Muscle of arm (tissue), 14 donors: ENCODE results near the gene BMP8B. TPM values are rescaled to one million over a fixed set of nuclear protein-coding genes. Genes with fewer than 3 reads are reported as not detected.
"Not testable (repeated sequence)": the region's sequence is repeated elsewhere in the genome, so short reads cannot be mapped to it uniquely, and the experiment has no call there.

Experiments
- DNase-seq: peaks from one replicate; pipeline ENCODE4 v3.0.0-alpha.2; 2013
- long read RNA-seq, 11 donors: transcript quantifications; one replicate each; lab custom pipeline, GENCODE V29; 2026
- polyA plus RNA-seq, 12 donors: library from polyadenylated mRNA; unstranded; fragments of 120-200 nt; gene quantifications; one replicate each; pipeline ENCODE4 v1.2.1, GENCODE V29; 2013; ENCODE audit not compliant: insufficient read length in 12 of 12

Gene BMP8B, protein sequence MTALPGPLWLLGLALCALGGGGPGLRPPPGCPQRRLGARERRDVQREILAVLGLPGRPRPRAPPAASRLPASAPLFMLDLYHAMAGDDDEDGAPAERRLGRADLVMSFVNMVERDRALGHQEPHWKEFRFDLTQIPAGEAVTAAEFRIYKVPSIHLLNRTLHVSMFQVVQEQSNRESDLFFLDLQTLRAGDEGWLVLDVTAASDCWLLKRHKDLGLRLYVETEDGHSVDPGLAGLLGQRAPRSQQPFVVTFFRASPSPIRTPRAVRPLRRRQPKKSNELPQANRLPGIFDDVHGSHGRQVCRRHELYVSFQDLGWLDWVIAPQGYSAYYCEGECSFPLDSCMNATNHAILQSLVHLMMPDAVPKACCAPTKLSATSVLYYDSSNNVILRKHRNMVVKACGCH
- 1 to 10 TPM in 10 of 12 donors, not detected in 2; 1.0 to 2.6 (median 1.2) TPM for polyA plus RNA-seq
- long read RNA-seq, donor 1, full-length matches to known transcripts = 1 of 1 reads
- long read RNA-seq, donor 1, partial matches to known transcripts = 0 of 1 reads
- long read RNA-seq, donor 1, other reads (novel, unspliced or antisense) = 0 of 1 reads
- long read RNA-seq, donor 2 = 0 reads
- long read RNA-seq, donor 3 = 0 reads
- long read RNA-seq, donor 4 = 0 reads
- long read RNA-seq, donor 5, full-length matches to known transcripts = 1 of 1 reads
- long read RNA-seq, donor 5, partial matches to known transcripts = 0 of 1 reads
- long read RNA-seq, donor 5, other reads (novel, unspliced or antisense) = 0 of 1 reads
- long read RNA-seq, donor 6 = 0 reads
- long read RNA-seq, donor 7 = 0 reads
- long read RNA-seq, donor 8 = 0 reads
- long read RNA-seq, donor 9 = 0 reads
- long read RNA-seq, donor 10, full-length matches to known transcripts = 1 of 1 reads
- long read RNA-seq, donor 10, partial matches to known transcripts = 0 of 1 reads
- long read RNA-seq, donor 10, other reads (novel, unspliced or antisense) = 0 of 1 reads
- long read RNA-seq, donor 11 = 0 reads

GRCh38 chr1:39788758-39789570 lies at the start of gene BMP8B:
TSS of gene BMP8B (minus strand) at chr1:39788865. CDS start at chr1:39788485, 380 bp downstream.
- no peak for DNase-seq

GRCh38 chr1:39836595-39837110 lies 48.0 kb upstream of the BMP8B start:
- DNase-seq = no peak

- DNase-seq = no peak
Observed at GRCh38 chr1:39835935-39836594, 47.4 kb upstream of the BMP8B start.

GRCh38 chr1:39835110-39835509 lies 46.4 kb upstream of the BMP8B start:
- DNase-seq = no peak

DNA sequence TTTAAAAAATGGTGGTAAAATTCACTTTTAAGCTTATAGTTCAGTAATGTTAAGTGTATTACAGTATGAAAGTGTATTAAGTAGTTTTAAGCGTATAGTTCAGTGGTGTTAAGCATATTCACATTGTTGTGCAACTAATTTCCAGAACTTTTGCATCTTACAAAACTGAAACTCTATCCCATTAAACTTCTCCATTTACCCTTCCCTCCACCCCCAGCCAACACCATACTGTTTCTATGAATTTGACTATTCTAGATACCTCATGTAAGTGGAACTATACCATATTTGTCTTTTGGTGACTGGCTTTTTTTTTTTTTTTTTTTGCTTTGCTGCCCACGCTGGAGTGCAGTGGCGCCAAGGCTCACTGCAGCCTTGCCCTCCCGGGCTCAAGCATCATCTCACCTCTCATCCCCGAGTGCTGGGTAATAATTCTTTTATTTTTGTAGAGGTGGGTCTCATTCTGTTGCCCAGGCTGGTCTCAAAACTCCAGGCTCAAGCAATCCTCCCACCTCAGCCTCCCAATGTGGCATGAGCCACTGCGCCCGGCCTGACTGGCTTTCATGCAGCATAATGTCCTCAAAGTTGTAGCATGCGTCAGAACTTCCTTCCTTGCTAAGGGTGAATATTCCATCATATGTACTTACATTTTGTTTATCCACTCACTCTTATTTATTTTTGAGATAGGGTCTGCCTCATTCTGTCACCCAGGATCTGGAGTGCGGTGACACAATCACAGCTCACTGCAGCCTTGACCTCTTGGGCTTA lies 45.1 kb upstream of the BMP8B start:
- DNase-seq = no peak

GRCh38 chr1:39833121-39833520 lies 44.5 kb upstream of the BMP8B start:
- no peak for DNase-seq

- no peak for DNase-seq
Observed at GRCh38 chr1:39832294-39832693, 43.6 kb upstream of the BMP8B start.

DNA sequence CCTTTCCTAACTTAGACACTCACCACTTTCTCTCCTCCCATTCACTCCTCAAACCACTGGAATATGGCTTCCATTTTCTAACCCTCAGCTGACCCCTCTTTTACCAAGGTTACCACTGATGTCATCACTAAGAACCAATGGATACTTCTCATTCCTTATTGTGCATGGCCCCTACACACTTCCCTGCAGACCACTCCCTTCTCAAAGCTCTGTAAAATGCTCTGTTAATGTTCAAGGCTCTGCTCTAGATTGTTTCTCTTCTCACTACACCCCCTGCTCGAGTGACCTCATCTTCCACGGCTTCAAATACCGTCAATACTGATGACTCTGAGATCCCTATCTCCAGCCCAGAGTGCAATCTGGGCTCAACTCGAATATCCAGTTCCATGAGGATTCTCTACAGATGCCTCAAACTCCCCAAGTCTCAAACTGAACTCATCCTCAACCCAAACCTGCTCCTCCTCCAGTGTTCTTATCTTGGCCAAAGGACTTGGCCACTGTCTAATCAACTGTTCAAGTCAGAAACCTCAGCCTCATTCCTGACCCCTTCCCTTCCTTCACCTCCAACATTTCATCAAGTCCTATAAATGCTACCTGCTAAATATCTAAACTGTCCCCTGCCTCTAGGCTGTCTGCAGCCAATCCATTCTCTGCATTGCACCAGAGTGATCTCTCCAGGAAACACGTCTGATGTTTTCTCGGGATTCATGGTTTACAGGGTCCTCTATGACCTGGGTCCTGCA lies 41.3 kb upstream of the BMP8B start:
- DNase-seq = no peak

DNA sequence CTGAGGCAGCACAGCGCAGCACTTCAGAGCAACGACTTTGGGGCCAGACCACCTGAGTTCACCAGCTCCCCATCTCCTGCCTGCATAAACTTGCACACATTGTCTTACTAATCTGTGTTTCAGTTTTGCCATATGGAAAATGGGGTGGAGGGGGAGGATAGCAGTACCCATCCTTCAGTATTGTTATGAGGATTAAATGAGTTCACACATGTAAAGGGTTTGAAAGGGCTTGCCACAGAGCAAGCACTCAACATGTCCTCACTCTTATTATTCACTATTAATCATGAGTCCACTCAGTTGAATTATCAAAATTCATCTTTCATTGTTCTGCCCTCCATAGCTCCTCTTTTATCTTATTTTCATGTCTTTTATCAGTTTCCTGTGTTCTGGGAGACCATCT lies 40.1 kb upstream of the BMP8B start:
- DNase-seq = no peak

DNA sequence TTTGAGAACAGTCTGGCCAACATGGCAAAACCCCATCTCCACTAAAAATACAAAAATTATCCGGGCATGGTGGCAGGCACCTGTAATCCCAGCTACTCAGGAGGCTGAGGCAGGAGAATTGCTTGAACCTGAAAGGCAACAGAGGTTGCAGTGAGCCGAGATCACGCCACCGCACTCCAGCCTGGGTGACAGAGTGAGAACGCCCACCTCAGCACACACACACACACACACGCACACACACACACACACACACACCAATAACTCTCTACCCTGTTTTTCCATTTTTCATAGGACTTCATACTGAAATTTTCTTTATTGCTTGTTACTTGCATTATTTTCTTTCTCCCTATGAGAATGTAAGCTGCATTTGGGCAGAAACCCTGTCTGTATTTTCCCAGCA lies 39.6 kb upstream of the BMP8B start:
- not testable (repeated sequence) for DNase-seq

DNA sequence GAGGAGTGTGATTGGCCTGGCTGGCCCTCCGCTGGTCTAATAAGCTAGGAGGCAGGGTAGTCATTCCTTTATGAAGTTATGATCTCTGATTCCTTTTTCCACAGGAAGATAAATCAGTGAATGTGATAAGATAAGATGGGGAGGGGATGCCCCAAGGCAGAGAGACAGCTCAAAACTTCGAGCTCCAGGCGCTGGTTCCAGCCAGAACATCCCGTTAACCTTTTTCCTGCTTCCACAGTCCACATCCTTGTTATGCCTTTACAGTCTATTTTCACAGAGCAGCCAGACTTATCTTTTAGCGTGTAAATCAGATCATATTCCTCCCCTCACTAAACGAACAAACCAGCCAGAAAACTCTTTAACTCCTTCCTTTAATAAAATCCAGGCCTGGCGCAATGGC lies 38.5 kb upstream of the BMP8B start:
- no peak for DNase-seq

DNA sequence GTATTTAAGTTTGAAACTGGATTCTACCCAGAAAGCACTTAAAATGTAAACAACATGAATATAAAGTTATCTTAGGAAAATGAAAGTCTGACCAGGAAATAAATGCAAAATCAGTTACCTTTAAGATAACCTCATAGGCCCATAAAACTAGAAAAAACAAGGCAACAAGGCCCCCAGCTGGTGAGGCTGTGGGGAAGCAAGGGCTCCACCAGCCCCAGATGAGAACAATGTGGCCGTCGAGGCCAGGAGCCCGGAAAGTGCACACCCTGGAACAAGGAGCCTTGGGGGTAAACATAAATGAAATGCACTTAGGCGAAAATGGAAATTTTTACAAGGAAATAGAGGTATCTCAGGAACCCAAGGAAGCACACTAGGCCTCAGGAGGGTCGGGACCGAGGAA lies 37.9 kb upstream of the BMP8B start:
- DNase-seq = no peak

DNA sequence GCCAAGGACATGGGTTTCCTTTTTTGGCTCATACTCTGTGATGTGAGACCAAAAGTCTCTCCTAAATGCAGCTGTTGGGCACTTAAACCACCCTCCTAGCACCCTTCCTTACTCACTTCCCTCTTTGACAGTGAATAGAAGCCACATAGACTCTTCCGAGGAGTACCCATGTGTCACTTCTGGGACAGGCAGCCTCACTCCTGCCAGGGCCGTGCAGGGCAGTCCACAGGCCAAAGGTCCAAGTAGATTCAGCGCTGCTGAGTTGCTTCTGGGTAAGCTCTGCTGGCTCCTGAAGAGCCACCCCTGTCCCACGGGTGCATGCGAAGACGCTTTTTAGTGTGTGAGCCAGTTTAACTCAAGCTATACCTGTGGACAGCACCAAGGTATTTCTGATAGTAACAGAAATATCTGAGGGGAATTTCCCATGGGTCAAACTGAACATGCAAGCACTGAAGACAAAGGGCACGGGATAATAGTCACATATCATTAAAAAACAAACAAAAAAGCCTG lies 36.8 kb upstream of the BMP8B start:
- DNase-seq = no peak

DNA sequence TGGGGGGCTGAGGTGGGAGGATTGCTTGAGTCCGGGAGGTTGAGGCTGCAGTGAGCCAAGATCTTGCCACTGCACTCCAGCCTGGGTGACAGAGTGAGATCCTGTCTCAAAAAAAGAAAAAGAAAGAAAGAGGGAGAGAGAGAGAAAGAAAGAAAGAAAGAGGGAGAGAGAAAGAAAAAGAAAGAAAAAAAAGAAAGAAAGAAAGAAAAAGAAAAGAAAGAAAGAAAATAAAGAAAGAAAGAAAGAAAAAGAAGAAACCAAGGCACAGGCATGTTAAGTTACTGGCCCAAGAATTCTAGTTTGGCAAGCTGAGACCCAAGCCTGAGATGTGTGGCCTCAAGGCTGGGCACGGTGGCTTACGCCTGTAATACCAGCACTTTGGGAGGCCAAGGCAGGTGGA lies 34.8 kb upstream of the BMP8B start:
- DNase-seq = not testable (repeated sequence)

- no peak for DNase-seq
Observed at GRCh38 chr1:39822146-39822545, 33.5 kb upstream of the BMP8B start.

GRCh38 chr1:39819091-39819812 lies 30.6 kb upstream of the BMP8B start:
- no peak for DNase-seq

GRCh38 chr1:39818482-39818881 lies 29.8 kb upstream of the BMP8B start:
- no peak for DNase-seq
